Fibroblast of villous mesenchyme (primary cell): Measurements from ENCODE around the gene CDC5L. TPM values are rescaled to one million over a fixed set of nuclear protein-coding genes. Genes with fewer than 3 reads are reported as not detected.
A peak's percentile ranks its signal among the peaks of the same experiment; 100 is the strongest.

Experiments used
- DNase-seq: peaks from one replicate; pipeline ENCODE4 v3.0.0-alpha.2; 2010; ENCODE audit warnings: low read depth
- H3K4me3 ChIP-seq: 2 replicates; pipeline ENCODE4 v1.5.1; 2011; ENCODE audit warnings: low read depth, mild to moderate bottlenecking, low read length
- CTCF ChIP-seq: IDR thresholded peaks from 2 replicates; pipeline ENCODE4 v1.5.1; 2012; ENCODE audit warnings: low read depth, mild to moderate bottlenecking, low read length; ENCODE audit not compliant: insufficient read depth
- total RNA-seq: library from RNA; depleted of rRNA; stranded (reverse); fragments of >200 nt; gene quantifications from 2 replicates; pipeline ENCODE4 v1.2.3, GENCODE V29; 2012

Gene CDC5L
- total RNA-seq, 1 donor = 24.2 TPM

- H3K4me3 ChIP-seq = no peak overlapping the region
- DNase-seq = peak; percentile 26
- TF ChIP-seq CTCF = no peak
Observed at GRCh38 chr6:44464527-44465310, 77.2 kb downstream of the CDC5L start.

GRCh38 chr6:44466955-44467354, 79.4 kb downstream of the CDC5L start:
- DNase-seq = no peak
- TF ChIP-seq CTCF = no peak
- H3K4me3 ChIP-seq = no peak overlapping the region

GRCh38 chr6:44468835-44469234, 81.3 kb downstream of the CDC5L start:
- H3K4me3 ChIP-seq = no peak overlapping the region
- DNase-seq = no peak
- no peak for TF ChIP-seq CTCF

GRCh38 chr6:44470115-44470464, 82.6 kb downstream of the CDC5L start:
- H3K4me3 ChIP-seq = no peak overlapping the region
- TF ChIP-seq CTCF = no peak
- no peak for DNase-seq

- no peak overlapping the region for H3K4me3 ChIP-seq
- no peak for DNase-seq
- no peak for TF ChIP-seq CTCF
Observed at GRCh38 chr6:44470746-44471145, 83.2 kb downstream of the CDC5L start.

GRCh38 chr6:44471271-44471981, 83.9 kb downstream of the CDC5L start:
- DNase-seq = no peak
- no peak overlapping the region for H3K4me3 ChIP-seq
- no peak for TF ChIP-seq CTCF
